HG03354 (cell line): Measurements from ENCODE around the gene ADNP.

Experiments used
- ATAC-seq: cut with Tn5 transposase; IDR thresholded peaks from one replicate; pipeline ENCODE4 v1.9.1; 2021; ENCODE audit warnings: mild to moderate bottlenecking; ENCODE audit not compliant: unreplicated experiment, poor library complexity, severe bottlenecking

The ADNP gene

DNA sequence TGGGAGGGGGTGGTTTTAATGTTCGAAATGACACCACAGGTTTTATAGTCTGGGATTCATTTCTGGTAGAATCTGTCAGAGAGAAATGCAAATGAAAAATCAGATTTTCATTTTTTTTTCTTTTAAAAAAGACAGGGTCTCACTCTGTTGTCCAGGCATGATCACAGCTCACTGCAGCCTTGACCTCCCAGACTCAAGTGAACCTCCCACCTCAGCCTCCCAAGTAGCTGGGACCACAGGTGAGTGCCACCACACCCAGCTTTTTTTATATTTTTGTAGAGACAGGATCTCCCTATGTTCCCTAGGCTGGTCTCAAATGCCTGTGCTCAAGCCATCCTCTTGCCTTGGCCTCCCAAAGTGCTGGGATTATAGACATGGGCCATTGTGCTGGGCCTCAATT, 2.4 kb upstream of the ADNP start:
- no peak for ATAC-seq

DNA sequence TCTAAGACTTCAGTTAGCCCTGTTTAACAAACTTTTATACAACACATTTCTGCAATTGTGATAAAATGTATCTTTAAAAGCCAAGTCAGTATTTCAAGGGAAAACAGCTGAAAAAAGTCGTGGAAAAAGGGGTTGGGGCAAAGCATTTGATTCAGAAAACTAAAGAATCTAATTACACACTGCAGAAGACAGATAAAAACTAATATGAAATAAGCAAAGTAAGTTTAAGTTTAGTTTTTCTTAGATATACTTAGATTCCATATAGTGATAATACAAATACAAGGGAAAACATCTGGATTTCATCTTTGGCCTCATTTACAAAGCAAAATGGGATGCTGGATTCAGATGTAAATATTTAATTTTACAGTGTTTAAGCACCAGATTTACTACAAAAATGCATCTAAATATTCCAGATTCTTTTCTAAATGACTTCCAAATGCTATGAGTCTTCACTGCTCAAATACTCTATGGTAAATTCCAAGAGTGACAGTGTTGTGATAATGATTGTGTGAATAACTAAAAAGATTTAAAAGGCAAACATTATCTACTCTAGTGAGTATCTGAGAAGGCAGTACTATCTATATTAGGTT, 1.5 kb upstream of the ADNP start:
- no peak for ATAC-seq

DNA sequence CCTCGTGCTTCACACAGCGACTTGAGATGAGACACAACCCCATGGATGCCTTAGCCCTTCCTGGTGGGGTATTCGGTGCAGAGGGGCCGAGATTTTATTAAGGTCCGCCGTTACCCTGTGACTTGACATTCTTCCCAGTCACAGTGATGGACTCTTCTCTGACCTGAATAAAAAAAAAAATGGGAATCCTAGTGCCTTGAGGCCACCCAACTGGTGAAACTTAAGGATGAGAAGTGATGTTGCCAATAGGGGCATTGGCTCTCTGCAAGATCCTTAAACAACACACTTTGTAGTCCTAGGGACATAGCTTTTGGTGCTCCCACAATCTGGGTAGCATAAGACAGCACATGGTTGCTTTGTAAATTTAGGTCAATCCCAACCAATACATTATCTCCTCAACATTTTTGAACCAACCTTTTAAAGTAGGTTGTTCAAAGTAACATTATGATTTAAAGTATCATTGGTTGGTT, 814 bp upstream of the ADNP start:
- no peak for ATAC-seq

DNA sequence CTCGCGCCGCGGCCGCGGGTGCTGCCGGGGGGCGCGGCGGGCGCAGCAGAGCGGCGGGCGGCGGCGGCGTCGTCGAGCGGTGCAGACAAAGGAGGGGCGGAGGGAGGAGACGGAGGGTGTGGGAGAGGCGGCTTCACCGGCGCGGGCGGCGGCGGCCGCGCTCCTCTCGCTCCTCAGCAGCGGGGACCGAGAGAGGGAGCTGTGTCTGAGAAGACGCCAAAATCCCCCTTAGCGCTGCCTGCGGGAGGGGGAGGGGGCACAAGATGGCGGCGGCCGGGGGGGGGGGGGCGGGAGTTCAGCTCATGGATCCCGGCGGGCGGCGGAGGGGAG, 296 bp downstream of the ADNP start:
- peak; percentile 30 for ATAC-seq

DNA sequence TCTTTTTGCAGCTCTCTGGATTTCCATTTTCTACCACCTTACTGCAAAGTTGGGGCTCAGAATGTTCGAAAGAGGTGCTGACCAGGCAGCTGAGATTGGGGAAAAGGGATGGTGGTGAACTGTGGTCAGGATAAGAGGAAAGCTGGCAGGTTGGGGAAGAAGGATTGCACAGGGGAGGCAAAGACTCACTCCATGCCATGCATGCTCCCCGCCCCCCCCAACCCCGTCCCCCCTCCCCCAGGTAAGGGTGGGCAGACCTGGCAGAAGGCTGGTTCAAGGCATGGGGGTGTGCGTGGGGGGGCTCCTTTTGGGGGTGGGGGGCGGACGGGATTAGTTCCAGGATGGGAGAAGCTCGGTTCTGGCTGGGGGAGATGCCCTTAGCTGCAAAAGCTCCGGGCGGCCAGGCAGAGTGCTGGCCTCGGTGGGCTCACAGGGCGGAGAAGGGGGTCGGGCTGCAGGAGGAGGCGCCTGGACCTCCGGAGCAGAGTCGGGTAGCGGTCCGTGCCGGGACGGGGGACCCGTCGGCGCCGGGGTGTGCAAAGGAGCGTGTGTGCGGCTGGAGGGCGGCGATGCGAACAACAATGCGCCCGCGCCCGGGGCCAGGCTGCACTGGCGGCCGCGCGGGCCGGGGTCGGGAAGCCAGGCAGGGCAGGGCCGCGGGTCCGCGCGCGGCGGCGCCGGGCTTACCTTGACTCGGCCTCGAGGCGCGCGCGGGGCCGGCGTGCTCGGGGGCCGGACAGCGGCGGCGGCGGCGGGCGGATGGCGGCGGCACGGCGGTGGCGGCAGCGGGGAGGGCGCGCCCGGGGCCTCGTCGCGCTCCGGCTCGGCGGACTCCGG, 880 bp downstream of the ADNP start:
- peak; percentile 9 for ATAC-seq

DNA sequence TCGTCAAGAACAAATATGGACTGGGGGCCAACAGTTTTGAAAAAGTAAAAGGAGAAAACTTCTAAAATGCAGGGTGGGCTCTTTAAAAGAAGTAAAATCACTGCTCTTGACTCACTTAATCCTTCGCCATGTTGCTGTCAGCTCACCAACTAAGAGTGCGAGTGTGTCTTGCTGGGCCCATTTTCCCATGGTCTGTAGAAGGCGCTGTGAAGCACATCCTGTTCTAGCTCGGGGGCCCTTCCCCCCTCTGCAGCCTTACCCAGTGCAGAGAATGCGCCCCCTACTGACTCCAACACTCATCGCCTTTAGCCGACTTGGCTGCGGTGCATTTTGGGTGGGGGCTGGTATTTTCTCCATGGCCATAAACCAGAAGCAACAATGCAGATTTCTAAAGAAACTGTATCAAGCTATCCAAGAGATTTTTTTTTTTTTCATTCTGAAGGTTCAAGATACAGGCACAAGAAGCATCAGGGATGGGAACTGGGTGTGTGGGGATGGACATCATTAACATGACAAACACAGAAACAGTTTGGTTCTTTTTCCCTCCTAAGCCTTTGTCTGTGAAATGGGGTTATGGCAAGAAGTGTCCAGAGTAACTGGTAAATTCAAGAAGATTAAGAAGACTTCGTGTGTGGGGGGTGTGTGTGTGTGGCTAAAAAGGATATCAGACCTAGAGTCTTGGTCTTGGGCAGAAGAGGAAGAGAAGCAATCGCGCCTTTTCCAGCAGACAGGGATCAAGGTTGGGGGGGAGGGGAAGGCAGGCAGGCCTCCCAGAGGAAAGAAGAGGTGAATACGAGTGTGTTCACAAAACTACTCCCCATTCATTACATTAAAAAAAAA, 1.7 kb downstream of the ADNP start:
- peak; percentile 69 for ATAC-seq

DNA sequence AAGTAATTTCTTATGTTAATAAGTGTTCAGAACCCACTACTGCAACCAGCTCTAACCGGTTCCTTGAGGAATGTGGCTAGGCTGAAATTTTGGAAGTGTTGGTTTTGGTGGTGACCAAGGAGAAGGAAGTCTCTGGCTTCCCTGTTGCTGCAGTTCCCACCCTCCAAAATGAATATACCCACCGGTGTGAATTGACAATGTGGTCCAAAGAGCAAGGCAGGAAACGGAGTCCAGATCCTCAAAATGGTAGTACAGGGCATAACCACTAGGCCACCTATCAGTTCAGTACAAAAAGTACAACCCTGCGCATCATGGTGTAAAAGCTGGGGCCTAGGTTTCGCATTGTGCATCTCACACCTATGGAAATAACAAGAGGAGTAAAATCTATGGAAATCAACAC, 2.8 kb downstream of the ADNP start:
- ATAC-seq = no peak

GRCh38 chr20:50926530-50926929, 4.7 kb downstream of the ADNP start:
- no peak for ATAC-seq

- no peak for ATAC-seq
Measured at GRCh38 chr20:50924261-50924920, 6.8 kb downstream of the ADNP start.

- ATAC-seq = no peak
Measured at GRCh38 chr20:50921803-50922501, 9.3 kb downstream of the ADNP start.

DNA sequence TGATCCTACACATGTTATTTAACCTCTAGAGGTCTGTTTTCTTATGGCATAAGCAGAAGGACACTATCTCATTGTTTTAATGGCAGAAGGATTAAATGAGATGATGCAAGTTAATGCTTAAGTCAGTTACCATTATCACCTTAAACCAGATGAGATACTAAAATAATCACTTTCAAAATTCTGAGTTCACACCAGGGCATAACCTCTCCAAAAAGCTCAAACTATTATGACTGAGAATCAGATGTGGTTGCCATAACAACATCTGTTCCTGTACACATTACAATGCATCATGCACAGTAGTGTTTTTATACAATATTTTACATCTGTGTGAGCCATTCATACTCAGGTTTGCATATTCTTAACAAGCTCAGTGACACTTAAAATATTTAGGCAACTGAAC, 10.2 kb downstream of the ADNP start:
- peak; percentile 45 for ATAC-seq

DNA sequence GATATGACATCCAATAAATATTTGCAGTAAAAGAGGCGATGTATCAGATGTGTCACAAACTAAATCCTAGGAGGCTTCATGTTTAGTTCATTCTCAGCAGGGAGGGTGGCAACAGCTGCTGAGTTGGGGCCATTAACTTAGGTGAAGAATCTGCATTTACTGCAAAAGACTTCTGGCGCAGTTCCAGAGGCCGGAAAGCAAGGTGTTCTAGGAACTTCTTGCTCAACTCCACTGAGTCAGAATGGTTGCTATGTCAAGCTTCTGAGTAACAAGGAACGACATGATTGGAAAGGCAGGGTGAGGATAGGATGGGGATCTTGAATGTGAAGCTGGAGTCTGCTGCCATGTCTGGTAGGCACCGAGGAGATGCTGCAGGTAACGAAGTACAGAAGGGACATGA, 11.7 kb downstream of the ADNP start:
- no peak for ATAC-seq

- no peak for ATAC-seq
Measured at GRCh38 chr20:50918403-50918802, 12.8 kb downstream of the ADNP start.

DNA sequence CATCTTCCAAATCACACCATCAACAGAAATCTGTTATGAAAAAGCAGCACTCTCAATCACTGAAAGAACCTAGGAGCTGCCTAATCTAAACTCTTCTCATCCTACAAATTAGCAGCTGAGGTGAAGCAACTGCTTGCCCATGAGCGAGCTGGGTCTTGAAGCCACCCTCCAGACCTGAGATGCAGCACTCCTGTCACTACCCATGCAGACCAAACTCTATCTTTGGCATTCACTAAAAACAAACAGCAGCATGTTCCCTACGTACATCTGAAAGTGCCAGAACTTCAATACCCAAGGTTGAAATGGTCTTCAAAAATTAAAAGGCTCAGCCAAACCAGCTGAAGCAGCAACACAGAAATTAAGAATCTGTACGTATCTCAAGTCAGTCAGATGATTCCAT, 14.3 kb downstream of the ADNP start:
- ATAC-seq = no peak

DNA sequence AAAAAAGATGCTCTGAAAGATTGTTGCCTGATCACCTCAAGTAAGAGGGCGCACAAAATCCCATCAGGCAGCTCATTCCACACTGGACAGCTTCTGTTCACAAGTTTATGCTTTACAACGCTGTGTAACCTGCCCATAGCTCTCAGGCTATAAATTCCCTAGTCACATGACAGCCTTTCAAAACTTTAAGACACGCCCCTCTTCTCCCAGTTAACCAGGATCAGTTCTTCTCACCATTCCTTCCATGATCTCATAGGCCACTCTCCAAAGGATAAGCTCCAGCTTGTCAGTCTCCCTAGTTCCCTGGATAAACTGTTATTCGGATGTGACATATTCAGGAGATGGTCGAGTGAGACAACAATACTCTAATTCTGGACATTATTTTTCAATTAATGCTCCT, 15.0 kb downstream of the ADNP start:
- ATAC-seq = no peak

- ATAC-seq = no peak
Measured at GRCh38 chr20:50915424-50915823, 15.8 kb downstream of the ADNP start.

- no peak for ATAC-seq
Measured at GRCh38 chr20:50913690-50914375, 17.4 kb downstream of the ADNP start.

GRCh38 chr20:50911716-50912115, 19.5 kb downstream of the ADNP start:
- no peak for ATAC-seq

DNA sequence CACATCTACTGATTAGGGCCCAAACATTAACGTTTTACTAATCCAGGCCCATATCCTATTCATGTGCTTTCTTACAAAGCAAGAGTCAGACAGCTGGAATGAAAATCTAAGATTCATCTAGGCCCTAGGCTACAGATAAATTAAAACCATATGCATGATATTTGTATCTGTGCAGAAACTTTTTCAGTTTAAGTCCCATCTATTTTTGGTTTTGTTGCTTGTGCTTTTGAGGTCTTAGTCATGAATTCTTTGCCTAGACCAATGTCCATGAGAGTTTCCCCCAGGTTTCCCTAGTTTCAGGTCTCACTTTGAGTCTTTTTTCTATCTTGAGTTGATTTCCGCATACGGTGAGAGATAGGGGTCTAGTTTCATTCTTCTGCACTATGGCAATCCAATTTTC, 20.2 kb downstream of the ADNP start:
- no peak for ATAC-seq
